HG03060 (cell line): ENCODE data around the gene SPRED1.
"Not testable (repeated sequence)": the region's sequence is repeated elsewhere in the genome, so short reads cannot be mapped to it uniquely, and the experiment has no call there.

Experiments
- ATAC-seq: cut with Tn5 transposase; IDR thresholded peaks from one replicate; pipeline ENCODE4 v1.9.1; 2021; ENCODE audit warnings: low read depth, moderate number of reproducible peaks; ENCODE audit not compliant: unreplicated experiment

The SPRED1 gene

DNA sequence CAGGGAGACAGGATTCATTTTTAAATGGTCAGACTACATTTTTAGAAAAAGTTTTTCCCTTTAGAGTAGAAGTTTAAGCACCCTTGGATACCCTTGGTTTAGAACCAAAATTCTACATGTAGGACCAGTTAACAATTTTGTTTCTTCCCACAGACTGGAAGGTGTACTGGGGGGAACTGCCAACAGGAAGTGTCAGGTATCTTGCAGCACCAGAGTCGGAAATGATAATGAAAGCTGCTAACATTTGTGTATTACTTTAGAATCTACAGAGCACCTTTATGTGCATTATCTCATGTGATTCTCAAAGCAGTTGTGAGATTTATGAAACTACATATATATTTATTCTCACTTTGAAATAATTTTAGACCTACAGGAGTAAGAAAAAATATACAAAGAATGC, 21.5 kb downstream of the SPRED1 start:
- no peak for ATAC-seq

DNA sequence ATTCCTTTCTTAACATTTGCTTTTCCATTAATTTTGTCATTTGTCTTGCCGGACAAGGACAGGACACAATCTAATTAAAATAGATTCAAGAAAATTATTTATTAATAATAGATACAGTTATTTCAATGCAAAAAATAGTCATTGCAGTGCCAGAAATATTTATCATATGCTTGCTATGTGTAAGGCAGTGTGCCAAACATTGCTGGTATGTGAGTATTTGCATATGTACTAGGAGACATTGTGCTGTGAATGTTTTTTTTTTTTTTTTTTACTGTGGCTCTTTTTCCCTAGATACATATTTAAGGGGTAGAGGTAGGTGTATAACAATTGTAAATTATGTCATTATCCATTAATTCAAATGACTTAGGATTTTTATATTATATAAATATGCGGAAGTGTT, 23.3 kb downstream of the SPRED1 start:
- no peak for ATAC-seq

DNA sequence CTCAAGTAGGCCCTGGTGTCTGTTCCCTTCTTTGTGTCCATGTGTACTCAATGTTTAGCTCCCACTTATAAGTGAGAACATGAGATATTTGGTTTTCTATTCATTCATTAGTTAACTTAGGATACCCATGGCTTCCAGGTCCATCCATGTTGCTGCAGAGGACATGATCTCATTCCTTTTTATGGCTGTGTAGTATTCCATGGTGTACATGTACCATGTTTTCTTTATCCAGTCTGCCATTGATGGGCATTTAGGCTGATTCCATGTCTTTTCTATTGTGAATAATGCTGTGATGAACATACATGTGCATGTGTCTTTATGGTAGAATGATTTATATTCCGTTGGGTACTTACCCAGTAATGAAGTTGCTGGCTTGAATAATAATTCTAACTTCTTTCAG, 24.6 kb downstream of the SPRED1 start:
- not testable (repeated sequence) for ATAC-seq

GRCh38 chr15:38281031-38281430, 28.4 kb downstream of the SPRED1 start:
- ATAC-seq = no peak

DNA sequence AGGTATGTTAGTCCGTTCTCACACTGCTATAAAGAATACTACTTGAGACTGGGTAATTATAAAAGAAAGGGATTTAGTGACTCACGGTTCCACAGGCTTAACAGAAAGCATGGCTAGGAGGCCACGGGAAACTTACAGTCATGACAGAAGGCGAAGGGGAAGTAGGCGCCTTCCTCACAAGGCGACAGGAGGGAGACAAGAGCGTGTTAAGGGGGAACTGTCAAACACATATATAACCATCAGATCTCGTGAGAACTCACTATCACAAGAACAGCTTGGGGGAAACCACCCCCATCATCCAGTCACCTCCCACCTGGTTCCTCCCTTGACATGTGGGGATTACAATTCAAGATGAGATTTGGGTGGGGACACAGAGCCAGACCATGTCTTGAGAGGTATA, 30.4 kb downstream of the SPRED1 start:
- ATAC-seq = no peak

DNA sequence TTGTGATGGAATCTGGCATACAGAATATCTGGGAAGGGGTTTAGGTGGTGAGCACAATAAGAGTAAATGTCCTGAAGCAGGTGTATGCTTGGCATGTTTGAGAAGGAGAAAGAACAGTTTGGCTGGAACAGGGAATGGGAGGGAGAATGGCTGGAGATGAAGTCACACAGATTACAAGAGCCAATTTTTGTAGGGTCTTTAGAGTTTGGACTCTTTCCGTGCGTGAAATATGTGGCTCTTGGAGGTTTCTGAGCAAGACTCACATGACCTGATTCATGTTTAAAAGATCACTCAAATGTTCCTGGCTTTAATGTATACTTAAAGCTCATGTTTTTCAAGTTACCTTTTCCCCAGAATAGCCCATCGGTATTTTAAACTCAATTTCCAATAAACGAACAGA, 32.8 kb downstream of the SPRED1 start:
- ATAC-seq = no peak

- ATAC-seq = no peak
Measured at GRCh38 chr15:38294126-38294525, 41.5 kb downstream of the SPRED1 start.

DNA sequence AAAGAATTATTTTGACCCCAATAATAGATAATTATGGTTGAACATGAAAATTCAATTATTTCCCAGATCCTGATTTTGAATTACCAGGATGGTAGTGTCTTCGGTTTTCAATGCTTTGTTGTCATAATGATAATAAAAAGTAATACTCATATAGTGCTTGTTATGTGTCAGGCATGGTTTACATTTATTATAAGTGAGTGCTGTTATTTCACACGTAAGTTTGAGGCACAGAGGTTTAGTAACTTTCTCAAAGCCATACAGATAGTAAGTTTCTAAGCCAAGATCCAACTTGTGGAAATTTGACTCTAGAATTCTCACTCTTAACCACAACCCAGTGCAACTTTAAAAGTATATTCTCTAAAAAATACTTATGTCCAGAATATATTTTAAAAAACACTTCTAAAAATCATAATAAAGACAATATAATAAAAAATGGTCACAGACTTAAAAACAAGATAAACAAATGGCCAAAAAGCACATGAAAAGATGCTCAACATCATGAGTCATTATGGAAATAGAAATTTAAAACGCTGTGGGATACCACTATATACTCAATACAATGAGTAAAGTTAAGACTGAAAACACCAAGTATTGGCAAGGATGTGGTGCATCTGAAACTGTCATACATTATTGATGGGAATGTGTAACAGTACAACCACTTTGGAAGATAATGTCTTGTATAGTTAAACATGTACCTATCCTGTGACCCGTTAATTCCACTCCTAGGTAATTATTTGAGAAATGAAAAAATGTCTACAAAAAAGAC, 45.2 kb downstream of the SPRED1 start:
- peak; percentile 69 for ATAC-seq

DNA sequence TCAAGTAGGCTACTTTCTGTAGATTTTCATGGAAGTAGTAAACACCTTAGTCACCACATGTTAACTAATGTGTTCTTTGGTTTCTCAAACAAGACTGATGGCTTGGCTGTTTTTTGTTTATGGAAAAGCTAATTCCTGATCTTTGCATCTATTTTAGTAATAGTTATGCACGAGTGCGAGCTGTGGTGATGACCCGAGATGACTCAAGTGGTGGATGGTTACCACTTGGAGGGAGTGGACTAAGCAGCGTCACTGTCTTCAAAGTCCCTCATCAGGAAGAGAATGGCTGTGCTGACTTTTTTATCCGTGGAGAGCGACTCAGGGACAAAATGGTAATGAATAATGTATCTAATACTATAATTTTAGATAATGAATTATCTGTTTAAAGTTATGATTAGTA, 46.6 kb downstream of the SPRED1 start:
- no peak for ATAC-seq

DNA sequence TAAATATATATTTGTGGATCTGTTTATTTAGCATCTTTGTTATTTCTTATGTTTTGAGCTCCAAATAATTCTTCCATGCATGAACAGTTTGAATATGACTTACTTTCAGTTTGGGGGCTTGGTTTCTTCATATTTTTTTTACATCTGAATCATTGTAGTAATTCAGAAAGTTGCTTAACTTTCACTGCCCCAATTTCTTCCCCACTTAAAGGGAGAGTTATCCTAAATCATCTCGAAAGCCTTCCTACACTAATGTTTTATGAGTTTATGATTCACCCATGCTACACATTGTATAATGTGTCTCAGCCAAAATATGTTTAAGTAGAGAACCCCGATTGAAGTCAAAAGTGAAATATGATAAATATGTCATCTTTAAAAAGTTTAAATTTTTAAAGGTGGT, 47.8 kb downstream of the SPRED1 start:
- no peak for ATAC-seq

DNA sequence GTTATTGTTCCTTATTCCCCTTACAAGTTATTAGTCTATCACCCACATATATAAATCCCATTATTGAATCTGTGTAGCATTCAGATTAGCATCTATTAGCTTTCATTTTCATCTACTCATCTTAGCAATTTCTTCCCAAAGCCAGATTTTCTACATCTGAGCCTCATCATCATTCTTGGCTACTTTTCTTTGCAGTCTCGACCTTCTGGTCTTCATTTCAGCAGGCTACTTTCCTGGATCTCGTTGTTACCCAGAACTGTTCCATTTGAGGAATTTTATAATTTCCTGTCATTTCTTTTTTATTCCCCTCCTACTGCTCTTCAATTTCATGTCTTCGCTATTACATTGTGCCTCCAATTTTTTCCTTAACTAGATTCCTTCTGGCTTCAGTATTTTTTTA, 51.8 kb downstream of the SPRED1 start:
- no peak for ATAC-seq

DNA sequence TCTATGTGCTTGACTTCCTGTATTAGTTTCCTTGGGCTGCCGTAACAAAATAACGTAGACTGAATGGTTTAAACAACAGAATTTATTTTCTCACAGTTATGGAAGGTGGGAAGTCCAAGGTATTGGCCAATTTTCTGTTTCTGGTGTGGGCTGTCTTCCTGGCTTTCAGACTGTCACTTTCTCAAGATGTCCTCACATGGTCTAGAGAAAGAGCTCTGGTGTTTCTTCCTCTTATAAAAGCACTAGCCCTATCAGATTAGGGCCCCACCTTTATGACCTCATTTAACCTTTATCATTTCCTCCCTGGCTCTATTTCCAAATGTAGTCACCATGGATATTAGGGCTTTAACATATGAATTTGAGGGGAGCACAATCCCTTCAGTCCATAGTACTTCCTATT, 54.6 kb downstream of the SPRED1 start:
- ATAC-seq = no peak

- no peak for ATAC-seq
Measured at GRCh38 chr15:38307861-38308641, 55.4 kb downstream of the SPRED1 start.

DNA sequence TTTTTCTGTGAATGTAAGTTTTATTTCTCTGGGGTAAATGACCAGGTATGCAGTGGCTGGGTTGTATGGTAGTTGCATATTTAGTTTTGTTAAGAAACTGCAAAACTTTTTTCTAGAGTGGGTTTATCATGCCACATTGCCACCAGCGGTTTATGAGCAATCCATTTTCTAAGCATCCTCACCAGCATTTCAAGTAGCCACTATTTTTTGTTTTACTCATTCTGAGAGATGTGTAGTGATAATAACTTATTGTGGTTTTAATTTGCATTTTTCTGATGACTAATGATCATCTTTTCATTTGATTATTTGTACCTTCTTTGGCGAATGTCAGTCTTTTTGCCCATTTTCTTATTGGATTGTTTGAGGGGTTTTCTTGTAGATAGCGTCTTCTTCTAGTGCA, 56.2 kb downstream of the SPRED1 start:
- ATAC-seq = peak; percentile 86

GRCh38 chr15:38312190-38312589, 59.6 kb downstream of the SPRED1 start:
- ATAC-seq = no peak

DNA sequence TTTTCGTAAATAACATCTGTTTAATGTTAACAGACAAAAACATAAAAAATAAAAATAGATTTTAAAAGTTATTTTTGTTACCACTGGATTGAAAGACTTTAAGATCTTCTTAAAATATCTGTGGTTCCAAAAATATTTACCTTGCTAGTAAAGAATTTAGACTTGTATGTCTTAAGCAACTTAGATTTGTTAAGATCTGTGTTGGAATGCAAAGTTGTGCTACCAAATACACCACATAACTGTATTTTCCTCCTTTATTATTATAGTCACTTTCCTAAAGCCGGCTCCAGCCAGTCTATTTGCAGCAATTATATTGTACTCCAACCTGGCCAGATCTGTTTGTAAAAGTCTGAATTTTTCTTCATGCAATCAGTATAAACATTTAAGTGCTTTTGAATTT, 63.7 kb downstream of the SPRED1 start:
- ATAC-seq = no peak

DNA sequence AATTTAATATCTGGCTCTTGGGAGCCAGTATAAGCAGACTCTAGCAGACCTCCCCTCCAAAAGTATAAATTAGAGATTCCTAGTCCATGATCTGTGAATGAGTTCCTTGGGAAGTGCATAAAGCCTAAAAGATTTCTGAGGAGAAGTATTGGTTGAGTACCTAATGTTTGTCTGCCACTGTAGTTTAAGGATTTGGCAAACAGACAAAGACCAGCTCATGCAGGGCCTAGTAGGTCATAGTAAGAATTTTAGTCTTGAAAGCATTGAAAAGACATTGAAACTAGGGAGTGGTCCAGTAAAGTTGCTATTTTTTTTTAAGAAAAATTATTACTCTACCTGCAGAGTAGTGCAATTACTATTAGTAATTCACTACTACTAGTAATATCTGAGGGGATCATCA, 67.5 kb downstream of the SPRED1 start:
- ATAC-seq = no peak

DNA sequence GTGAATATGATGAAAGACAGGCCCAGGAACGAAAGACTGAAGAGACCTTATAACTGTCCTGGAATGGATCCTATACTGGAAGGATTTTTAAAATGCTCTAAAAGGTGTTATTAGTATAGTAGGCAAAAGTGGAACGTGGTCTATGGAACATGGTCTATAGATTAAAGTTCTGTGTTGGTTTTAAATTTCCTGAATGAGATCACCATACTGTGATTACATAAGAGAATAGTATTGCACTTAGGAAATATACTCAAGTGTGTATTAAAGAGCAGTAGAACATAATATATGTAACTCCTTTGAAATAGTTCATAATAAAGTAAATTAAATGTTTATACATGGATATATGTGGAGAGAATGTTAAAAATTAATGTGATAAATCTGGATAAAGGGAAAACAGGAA, 68.2 kb downstream of the SPRED1 start:
- ATAC-seq = no peak

DNA sequence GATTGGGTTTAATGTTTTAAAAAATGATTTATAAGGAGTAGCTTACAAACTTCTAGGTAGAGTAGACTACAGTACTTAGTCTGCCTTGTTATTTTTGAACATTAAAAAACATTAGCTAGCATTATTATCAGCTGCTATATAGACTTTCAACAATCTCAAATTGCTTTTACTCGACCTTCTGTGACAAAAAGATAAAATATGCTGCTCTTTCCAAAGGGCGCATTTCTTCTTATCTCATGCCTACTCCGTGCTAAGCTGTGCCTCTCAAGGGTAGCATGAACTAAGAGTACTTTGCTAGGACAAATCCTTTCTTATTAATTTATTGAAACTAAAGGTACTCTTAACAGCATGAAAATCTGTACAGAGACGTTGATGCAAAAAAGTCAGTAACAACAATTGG, 71.3 kb downstream of the SPRED1 start:
- ATAC-seq = no peak

DNA sequence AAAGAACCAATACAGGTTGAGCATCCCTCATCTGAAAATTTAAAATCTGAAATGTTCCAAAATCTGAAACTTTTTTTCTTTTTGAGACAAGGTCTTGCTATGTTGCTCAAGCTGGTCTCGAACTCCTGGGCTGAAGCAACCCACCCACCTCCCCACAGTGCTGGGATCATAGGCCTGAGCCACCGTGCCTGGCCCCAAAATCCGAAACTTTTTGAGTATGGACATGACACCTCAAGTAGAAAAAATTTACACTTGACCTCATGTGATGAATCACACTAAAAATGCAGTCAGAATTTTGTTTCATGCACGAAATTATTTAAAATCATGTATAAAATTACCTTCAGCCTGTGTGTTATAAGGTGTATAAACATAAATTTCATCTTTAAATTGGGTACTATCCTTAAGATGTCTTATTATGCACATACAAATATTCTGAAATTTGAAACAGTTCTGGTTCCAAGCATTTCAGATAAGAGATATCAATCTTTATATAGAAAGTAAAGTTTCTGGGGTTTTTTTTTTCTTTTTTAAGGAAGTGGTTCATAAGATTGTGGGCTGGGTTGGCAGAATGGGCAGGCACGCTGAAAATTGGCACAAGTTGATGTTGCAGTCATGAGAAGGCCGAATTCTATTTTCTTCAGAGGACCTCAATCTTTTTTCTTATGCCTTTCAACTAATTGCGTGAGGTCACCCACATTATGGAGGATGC, 72.5 kb downstream of the SPRED1 start:
- ATAC-seq = no peak

- ATAC-seq = no peak
Measured at GRCh38 chr15:38325648-38325990, 73.0 kb downstream of the SPRED1 start.

GRCh38 chr15:38332711-38333110, 80.1 kb downstream of the SPRED1 start:
- ATAC-seq = no peak
